Hindlimb muscle (tissue), 1 donor: ENCODE data around the gene RPS15. TPM values are rescaled to one million over a fixed set of nuclear protein-coding genes. Genes with fewer than 3 reads are reported as not detected.

Experiments
- DNase-seq: peaks from one replicate; pipeline ENCODE4 v3.0.0-alpha.2; 2013
- polyA plus RNA-seq: library from polyadenylated mRNA; unstranded; fragments of 120-200 nt; gene quantifications from one replicate; pipeline ENCODE4 v1.2.1, GENCODE V29; 2013; ENCODE audit not compliant: insufficient read length

The RPS15 gene
- 1,308 TPM for polyA plus RNA-seq

- peak; percentile 98 for DNase-seq
Observed at GRCh38 chr19:1438035-1438932, at the start of gene RPS15. Gene RPS15, plus strand, starts transcription at chr19:1438396. Its CDS starts 30 bp downstream, at chr19:1438426.

- DNase-seq, result no peak
Observed at GRCh38 chr19:1388637-1389026, 49.6 kb upstream of the RPS15 start.

GRCh38 chr19:1389033-1389940, 48.9 kb upstream of the RPS15 start:
- no peak for DNase-seq

- no peak for DNase-seq
Observed at GRCh38 chr19:1390890-1391423, 47.2 kb upstream of the RPS15 start.

GRCh38 chr19:1392407-1392806, 45.8 kb upstream of the RPS15 start:
- no peak for DNase-seq

GRCh38 chr19:1392939-1393530, 45.2 kb upstream of the RPS15 start:
- DNase-seq, result no peak

GRCh38 chr19:1393841-1394240, 44.4 kb upstream of the RPS15 start:
- no peak for DNase-seq

GRCh38 chr19:1394252-1395193, 43.7 kb upstream of the RPS15 start:
- no peak for DNase-seq

GRCh38 chr19:1395194-1396018, 42.8 kb upstream of the RPS15 start:
- DNase-seq, result no peak

GRCh38 chr19:1396019-1396767, 42.0 kb upstream of the RPS15 start:
- DNase-seq, result no peak

- DNase-seq, result no peak
Observed at GRCh38 chr19:1396768-1397679, 41.2 kb upstream of the RPS15 start.

- no peak for DNase-seq
Observed at GRCh38 chr19:1397838-1398237, 40.4 kb upstream of the RPS15 start.

GRCh38 chr19:1399079-1399478, 39.1 kb upstream of the RPS15 start:
- DNase-seq, result no peak

- no peak for DNase-seq
Observed at GRCh38 chr19:1399745-1400144, 38.5 kb upstream of the RPS15 start.

GRCh38 chr19:1400281-1401137, 37.7 kb upstream of the RPS15 start:
- no peak for DNase-seq

- peak; percentile 53 for DNase-seq
Observed at GRCh38 chr19:1401138-1401888, 36.9 kb upstream of the RPS15 start, which contains the start of gene GAMT. Gene GAMT, minus strand, starts transcription at chr19:1401542. Its CDS starts 66 bp downstream, at chr19:1401476.

GRCh38 chr19:1401889-1402217, 36.3 kb upstream of the RPS15 start:
- no peak for DNase-seq
